ENCODE data around the gene HNF4A. TPM values are rescaled to one million over a fixed set of nuclear protein-coding genes. Genes with fewer than 3 reads are reported as not detected.

The HNF4A gene
- total RNA-seq, 2 donors from 2014 or later, result not detected

DNA sequence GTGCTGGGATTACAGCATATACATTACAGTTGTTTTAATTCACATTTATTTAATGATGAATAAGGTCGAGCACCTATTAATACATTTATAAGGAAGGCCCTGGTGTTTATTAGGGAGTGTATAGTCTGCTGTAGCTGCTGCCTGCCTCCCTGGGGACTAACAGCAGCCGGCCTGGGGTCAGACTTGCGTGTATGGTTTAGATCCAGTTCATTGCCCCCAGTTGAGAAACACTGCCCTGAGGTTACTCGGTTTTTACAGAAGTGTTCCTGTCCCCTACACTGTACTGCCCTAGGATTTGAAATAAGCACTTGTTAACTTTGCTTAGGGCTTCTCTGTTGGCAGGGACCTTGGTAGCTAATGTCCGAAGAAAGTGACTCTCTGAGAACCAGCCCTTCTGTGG, 124.1 kb downstream of the HNF4A start:
- intact Hi-C loops (cut with DNase I), result loop anchor here in 1 of 2 donors (10.0 kb wide), 1 partner anchor 265 kb away; the partner anchor contains the start of gene OSER1

DNA sequence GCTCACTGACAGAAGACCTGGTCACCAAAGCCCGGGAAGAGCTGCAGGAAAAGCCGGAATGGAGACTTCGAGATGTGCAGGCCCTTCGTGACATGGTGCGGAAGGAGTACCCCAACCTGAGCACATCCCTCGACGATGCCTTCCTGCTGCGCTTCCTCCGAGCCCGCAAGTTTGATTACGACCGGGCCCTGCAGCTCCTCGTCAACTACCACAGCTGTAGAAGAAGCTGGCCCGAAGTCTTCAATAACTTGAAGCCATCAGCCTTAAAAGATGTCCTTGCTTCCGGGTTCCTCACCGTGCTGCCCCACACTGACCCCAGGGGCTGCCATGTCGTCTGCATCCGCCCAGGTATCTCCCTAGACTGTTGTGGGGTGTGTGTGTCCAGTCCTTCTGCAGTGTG, 124.6 kb downstream of the HNF4A start:
- ATAC-seq (no peak), DNase-seq (no peak)
- intact Hi-C loops (cut with DNase I), result no loop called here

More for the DNA sequence above, 124.1 kb downstream of the HNF4A start:
- DNase-seq, result no peak
- ATAC-seq, result no peak

DNA sequence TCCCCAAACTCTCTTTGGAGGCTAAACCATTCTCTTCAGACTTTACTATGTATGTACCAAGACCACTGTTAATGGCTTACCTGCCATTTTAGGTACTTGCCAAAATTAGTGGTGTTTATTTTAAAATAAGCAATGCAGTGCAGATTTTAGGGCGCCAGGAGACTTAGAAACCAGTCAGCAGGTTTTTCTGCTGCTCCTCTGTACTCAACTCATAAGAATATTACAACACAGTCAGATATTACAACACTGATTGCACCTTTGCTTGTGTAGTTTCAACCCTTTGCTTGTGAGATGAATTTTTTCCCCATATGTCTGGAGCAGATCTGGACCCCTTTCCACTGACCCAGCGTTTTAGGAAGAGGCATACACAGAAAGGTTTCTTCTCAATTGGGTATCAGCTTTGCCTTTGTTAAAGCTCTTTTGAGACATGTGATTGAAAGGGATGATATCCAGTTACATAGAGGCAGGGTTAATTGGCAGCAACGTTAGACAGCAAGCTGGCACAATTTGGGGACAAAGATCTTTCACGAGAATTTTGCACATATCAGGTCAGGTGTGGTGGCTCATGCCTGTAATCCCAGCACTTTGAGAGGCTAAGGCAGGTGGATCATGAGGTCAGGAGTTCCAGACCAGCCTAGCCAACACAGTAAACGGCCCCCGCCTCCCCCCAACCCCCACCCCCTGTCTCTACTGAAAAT, 126.4 kb downstream of the HNF4A start:
- ATAC-seq (no peak), DNase-seq (no peak)
- intact Hi-C loops (cut with DNase I), result no loop called here

DNA sequence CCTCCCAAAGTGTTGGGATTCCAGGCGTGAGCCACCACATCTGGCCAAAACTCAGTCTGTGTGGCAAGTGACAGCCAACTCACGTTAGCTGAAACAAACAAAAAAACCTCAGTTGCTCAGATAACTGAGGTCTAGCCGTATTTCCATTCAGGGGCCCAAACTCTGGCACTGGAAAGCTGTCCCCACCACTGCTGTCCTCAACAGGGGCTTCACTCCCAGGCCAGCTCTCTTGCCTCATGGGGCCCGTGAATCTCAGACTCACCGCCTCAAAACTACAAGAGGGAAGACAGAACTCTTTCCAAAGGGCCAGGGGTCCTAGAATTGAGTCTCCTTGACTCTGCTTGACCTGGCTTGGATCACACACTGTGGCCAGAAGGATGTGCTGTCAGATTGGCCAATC, 127.6 kb downstream of the HNF4A start:
- intact Hi-C loops (cut with DNase I), result no loop called here
- no peak for ATAC-seq

More for the DNA sequence above, 127.6 kb downstream of the HNF4A start:
- DNase-seq, result no peak

Small RNA genes lying within 50 kb of the gene (microRNA-seq; reads per million reads assigned to microRNA genes)
- 0 reads per million in 2 donors for gene MIR3646

Other genes with a start within 250 kb of the HNF4A start
- gene JPH2, start 168.5 kb upstream of the HNF4A start, total RNA-seq, result 10 to 100 TPM; 78.3 to 93.5 TPM
- gene OSER1, start 144.9 kb upstream of the HNF4A start, total RNA-seq, result 10 to 100 TPM; 19.9 to 28.5 TPM
- gene GDAP1L1, start 108.4 kb upstream of the HNF4A start, total RNA-seq, result under 1 TPM; 0.21 to 0.50 TPM
- gene FITM2, start 44.5 kb upstream of the HNF4A start, total RNA-seq, result 100 to 1,000 TPM in 1 of 2 donors, 10 to 100 TPM in 1; 97.7 to 124 TPM
- gene R3HDML, start 18.7 kb upstream of the HNF4A start, total RNA-seq, result not detected
- gene TTPAL, start 120.2 kb downstream of the HNF4A start, total RNA-seq, result 1 to 10 TPM; 7.2 to 7.6 TPM
- 10 to 100 TPM; 83.9 to 92.8 TPM for gene SERINC3, start 166.4 kb downstream of the HNF4A start, total RNA-seq
- gene PKIG, start 226.9 kb downstream of the HNF4A start, total RNA-seq, result 100 to 1,000 TPM; 159 to 182 TPM